ENCODE data around the gene CBFA2T2.
"Not testable (repeated sequence)": the region's sequence is repeated elsewhere in the genome, so short reads cannot be mapped to it uniquely, and the experiment has no call there.

Gene CBFA2T2

GRCh38 chr20:33689493-33689892, 199.6 kb downstream of the CBFA2T2 start:
- TF ChIP-seq CTCF (IDR thresholded peaks at IDR 0.05; ENCODE audit: borderline replicate concordance, insufficient read depth, low read depth, low read length), result no peak
- H3K4me3 ChIP-seq (ENCODE audit: low read depth, low read length), result no peak overlapping the region

GRCh38 chr20:33689973-33690372, 200.1 kb downstream of the CBFA2T2 start:
- H3K4me3 ChIP-seq (ENCODE audit: low read depth, low read length), result no peak overlapping the region
- TF ChIP-seq CTCF (IDR thresholded peaks at IDR 0.05; ENCODE audit: borderline replicate concordance, insufficient read depth, low read depth, low read length), result no peak

- H3K4me3 ChIP-seq (ENCODE audit: low read depth, low read length), result no peak overlapping the region
- TF ChIP-seq CTCF (IDR thresholded peaks at IDR 0.05; ENCODE audit: borderline replicate concordance, insufficient read depth, low read depth, low read length), result no peak
Observed at GRCh38 chr20:33693289-33693688, 203.4 kb downstream of the CBFA2T2 start.

GRCh38 chr20:33693741-33694638, 204.1 kb downstream of the CBFA2T2 start:
- H3K4me3 ChIP-seq (ENCODE audit: low read depth, low read length), result no peak overlapping the region
- TF ChIP-seq CTCF (IDR thresholded peaks at IDR 0.05; ENCODE audit: borderline replicate concordance, insufficient read depth, low read depth, low read length), result no peak

GRCh38 chr20:33694639-33695012, 204.7 kb downstream of the CBFA2T2 start:
- no peak overlapping the region for H3K4me3 ChIP-seq (ENCODE audit: low read depth, low read length)
- no peak for TF ChIP-seq CTCF (IDR thresholded peaks at IDR 0.05; ENCODE audit: borderline replicate concordance, insufficient read depth, low read depth, low read length)

- no peak for TF ChIP-seq CTCF (IDR thresholded peaks at IDR 0.05; ENCODE audit: borderline replicate concordance, insufficient read depth, low read depth, low read length)
- H3K4me3 ChIP-seq (ENCODE audit: low read depth, low read length), result no peak overlapping the region
Observed at GRCh38 chr20:33696448-33696847, 206.6 kb downstream of the CBFA2T2 start.

GRCh38 chr20:33697129-33697528, 207.2 kb downstream of the CBFA2T2 start:
- H3K4me3 ChIP-seq (ENCODE audit: low read depth, low read length), result no peak overlapping the region
- TF ChIP-seq CTCF (IDR thresholded peaks at IDR 0.05; ENCODE audit: borderline replicate concordance, insufficient read depth, low read depth, low read length), result no peak

GRCh38 chr20:33698966-33699365, 209.1 kb downstream of the CBFA2T2 start:
- H3K4me3 ChIP-seq (ENCODE audit: low read depth, low read length), result not testable (repeated sequence)
